ENCODE data around the gene CABLES2. TPM values are rescaled to one million over a fixed set of nuclear protein-coding genes. Genes with fewer than 3 reads are reported as not detected.

The CABLES2 gene
- total and polyA plus RNA-seq, 10 of the 15 experiments (the other 5 are each of a cell fraction or from before 2014, with no cell fraction given) = 2.2 to 14.9 (median 5.3) TPM

GRCh38 chr20:62376112-62377063 is 30.7 kb downstream of the CABLES2 start:
- CTCF ChIA-PET = no interaction called here
- Histone ChIP-seq H3K4me2 (ENCODE audit: control insufficient read depth, insufficient read depth) (no peak overlapping the region), H3K36me3 (ENCODE audit: control insufficient read depth in 2 of 2, insufficient read depth in 2 of 2, low read length in 1 of 2) (no peaks in the 10 kb centered on the region), H2AFZ (ENCODE audit: control insufficient read depth, low read depth, low read length) (no peak overlapping the region), H4K20me1 (ENCODE audit: control insufficient read depth, insufficient read depth) (no peaks in the 10 kb centered on the region), H3K9me3 (replicated peaks; ENCODE audit: control insufficient read depth, insufficient read depth, low read length) (no peaks in the 10 kb centered on the region), H3K4me1 (ENCODE audit: control insufficient read depth, insufficient read depth, low read length) (no peaks in the 10 kb centered on the region), H3K79me2 (ENCODE audit: control insufficient read depth, insufficient read depth, low read length) (no peaks in the 10 kb centered on the region), H3K4me3 (no peak overlapping the region), H3K9ac (ENCODE audit: control insufficient read depth, insufficient read depth, low read length) (no peak overlapping the region), H3K27me3 (replicated peaks in 1 of 2; ENCODE audit: control insufficient read depth in 2 of 2, insufficient read depth in 2 of 2, low read length in 1 of 2) (no peaks in the 10 kb centered on the region), H3K27ac (ENCODE audit: control insufficient read depth, insufficient read depth) (no peak overlapping the region)
- DNase-seq (ENCODE audit: low read depth, low spot score) (no peak), ATAC-seq (no peak), FAIRE-seq (no peak)
- in situ Hi-C loops (cut with MboI) (loop anchor here (25.0 kb wide), 1 partner anchor 364 kb away; no protein-coding TSS in a partner anchor), intact Hi-C loops (cut with micrococcal nuclease; ENCODE audit: unreplicated experiment) (no loop called here)
- SMC1A ChIA-PET (ENCODE audit: uncharacterized antibody, unreplicated experiment) = no interaction called here
- no TSS peak for BruUV-seq (replicated peaks)
- RAD21 ChIA-PET (ENCODE audit: unreplicated experiment) = no interaction called here
- no peak for TF ChIP-seq SMAD5 (IDR thresholded peaks at IDR 0.05; ENCODE audit: low read depth)
- TF ChIP-seq ELK1 (IDR thresholded peaks at IDR 0.05; ENCODE audit: low read depth, low read length) = no peak
- TF ChIP-seq BCL3 (IDR thresholded peaks at IDR 0.05; ENCODE audit: borderline replicate concordance, insufficient read depth, low read depth, low read length, poor library complexity, severe bottlenecking) = no peak
- POLR2A ChIA-PET = no interaction called here
- WGBS (ENCODE audit: insufficient coverage, insufficient replicate concordance, low lambda C conversion rate, missing lambda C conversion rate) = 66% methylated on average over 26 of the region's 26 CpGs
